GM21786 (cell line): ENCODE measurements around the gene PTPRF.

Experiments used
- ATAC-seq: cut with Tn5 transposase; IDR thresholded peaks from one replicate; pipeline ENCODE4 v1.9.1; 2021; ENCODE audit not compliant: unreplicated experiment

The PTPRF gene

DNA sequence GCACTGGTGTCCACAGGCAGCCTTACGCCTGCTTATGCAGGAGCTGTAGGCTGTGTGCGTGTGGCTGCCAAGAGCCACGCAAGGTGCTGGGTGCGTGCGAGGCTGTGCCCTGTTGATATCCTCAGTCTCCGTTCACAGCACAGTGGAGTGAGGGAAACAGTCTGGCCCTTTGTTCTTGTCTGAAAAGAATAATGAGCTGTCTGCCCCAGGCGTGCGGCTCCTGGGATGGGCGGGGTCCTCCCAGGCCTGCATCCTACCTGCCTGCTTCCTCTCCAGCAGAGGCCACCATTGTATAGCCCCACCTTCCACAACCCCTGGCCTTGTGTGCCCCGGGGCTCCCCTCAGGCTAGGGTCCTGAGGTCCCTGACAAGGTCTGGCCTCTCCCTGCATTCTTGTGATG lies 72.3 kb downstream of the PTPRF start:
- ATAC-seq, result no peak

GRCh38 chr1:43604192-43604591 lies 73.5 kb downstream of the PTPRF start:
- no peak for ATAC-seq

- ATAC-seq, result no peak
Measured at GRCh38 chr1:43605157-43605556, 74.5 kb downstream of the PTPRF start.

- no peak for ATAC-seq
Measured at GRCh38 chr1:43605766-43606165, 75.1 kb downstream of the PTPRF start.

- no peak for ATAC-seq
Measured at GRCh38 chr1:43606624-43607023, 75.9 kb downstream of the PTPRF start.

DNA sequence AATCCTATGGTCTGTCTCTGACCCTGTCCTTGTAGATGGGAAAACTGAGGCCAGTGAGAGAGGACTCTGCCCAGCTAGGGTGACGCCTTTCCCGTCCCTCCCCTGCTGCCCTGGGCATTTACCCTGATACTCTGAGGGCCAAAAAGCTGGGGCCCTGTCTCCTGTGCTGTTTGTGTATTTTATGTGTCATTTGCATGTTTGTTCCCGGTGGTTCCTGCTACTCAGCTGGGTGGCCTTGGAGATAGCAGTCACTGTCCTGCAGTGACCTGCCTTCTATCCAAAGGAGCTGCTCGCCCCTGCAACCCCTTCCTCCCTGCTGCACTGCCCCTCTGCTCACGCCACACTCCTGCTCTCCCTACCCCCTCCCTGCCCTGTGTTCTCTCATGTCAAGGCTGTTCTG lies 78.1 kb downstream of the PTPRF start:
- no peak for ATAC-seq

DNA sequence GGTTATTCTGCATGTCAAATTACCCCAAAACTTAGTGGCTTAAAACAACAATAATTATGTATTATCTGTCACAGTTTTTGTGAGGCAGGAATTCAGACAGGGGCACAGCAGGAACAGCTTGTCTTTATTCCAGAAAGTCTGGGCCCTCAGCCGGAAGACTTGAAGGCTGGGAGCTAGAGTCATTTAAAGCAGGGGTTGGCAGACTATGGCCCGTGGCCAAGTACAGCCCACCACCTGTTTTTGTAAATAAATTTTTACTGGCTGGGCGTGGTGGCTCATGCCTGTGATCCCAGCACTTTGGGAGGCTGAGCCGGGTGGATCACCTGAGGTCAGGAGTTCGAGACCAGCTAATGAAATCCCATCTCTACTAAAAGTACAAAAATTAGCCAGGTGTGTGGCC lies 79.7 kb downstream of the PTPRF start:
- ATAC-seq, result no peak

GRCh38 chr1:43611950-43612349 lies 81.3 kb downstream of the PTPRF start:
- ATAC-seq, result no peak

GRCh38 chr1:43612406-43612805 lies 81.7 kb downstream of the PTPRF start:
- no peak for ATAC-seq

- no peak for ATAC-seq
Measured at GRCh38 chr1:43613075-43613942, 82.6 kb downstream of the PTPRF start.

GRCh38 chr1:43614211-43614610 lies 83.5 kb downstream of the PTPRF start:
- no peak for ATAC-seq

DNA sequence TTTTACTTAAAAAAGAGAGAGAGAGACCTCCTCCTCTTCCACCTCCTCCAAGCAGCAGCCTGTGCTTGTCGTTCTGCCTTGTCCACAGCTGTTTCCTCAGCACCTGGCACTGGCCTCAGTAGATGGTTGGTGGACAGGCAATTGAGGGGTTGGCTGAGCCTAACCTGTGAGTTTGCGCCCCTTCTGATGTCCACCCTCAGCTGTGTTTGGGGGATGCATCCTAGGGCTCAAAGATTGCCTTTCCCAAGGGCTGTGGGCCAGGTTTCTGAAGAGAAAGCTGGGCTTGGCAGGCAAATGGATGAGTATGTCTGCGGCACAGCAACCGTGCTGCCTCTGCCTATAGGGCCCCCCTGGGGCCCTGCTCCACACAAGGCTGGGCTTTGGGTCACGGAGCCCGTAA lies 84.2 kb downstream of the PTPRF start:
- no peak for ATAC-seq

DNA sequence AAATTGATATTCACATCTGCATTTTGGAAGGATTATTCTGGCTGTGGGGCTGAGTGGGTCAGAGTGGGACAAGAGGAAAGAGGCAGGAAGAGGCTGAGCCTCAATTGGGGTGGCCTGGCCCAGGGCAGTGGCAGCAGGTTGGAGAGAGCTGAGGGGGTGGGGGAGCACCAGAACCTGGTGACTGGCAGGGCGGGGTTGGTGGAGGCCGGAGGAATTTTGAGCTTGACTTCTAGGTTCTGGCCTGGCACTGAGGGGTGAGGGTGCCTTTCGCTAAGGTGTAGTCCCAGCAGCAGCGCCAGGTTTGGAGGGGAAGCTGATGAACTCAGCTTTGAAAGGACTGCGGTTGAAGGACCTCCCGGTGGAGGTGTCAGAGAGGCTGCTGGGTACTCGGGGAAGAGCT lies 85.7 kb downstream of the PTPRF start:
- no peak for ATAC-seq

- no peak for ATAC-seq
Measured at GRCh38 chr1:43617011-43617410, 86.3 kb downstream of the PTPRF start.

DNA sequence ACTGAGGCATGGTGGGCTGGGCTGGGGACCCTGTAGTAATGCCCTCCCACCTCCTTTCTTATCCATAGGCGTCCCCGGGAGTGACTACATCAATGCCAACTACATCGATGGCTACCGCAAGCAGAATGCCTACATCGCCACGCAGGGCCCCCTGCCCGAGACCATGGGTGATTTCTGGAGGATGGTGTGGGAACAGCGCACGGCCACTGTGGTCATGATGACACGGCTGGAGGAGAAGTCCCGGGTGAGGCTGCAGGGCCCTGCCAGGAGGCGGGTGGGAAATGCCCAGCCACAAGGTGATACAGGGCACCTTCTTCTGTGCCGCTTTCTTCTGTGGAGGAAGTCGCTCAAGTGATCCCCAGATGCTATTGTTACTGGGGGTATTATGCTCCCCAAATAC lies 87.0 kb downstream of the PTPRF start:
- no peak for ATAC-seq

DNA sequence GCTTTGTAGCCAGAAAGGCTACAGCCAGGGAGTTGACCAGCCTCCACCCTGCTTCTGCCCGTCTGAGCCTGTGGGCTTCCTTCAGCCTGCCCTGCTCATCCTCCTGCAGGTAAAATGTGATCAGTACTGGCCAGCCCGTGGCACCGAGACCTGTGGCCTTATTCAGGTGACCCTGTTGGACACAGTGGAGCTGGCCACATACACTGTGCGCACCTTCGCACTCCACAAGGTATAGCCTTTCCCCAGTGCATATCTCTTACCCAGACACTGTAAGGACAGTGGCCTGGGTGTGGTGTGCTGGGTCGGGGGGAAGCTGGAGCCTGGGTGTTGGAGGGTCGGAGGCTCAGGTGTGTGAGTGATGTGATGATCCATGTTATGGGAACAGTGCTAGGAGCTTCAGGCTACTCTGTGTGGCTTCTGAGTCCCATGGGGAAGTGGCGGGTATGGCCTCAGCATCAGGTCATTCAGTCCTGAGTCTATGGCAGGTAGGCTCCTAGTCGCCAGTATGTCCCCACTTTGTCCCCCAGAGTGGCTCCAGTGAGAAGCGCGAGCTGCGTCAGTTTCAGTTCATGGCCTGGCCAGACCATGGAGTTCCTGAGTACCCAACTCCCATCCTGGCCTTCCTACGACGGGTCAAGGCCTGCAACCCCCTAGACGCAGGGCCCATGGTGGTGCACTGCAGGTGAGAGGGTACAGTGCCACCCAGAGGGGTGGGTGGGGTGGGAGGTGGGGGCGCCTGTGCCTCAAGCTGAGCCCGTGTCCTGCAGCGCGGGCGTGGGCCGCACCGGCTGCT lies 88.0 kb downstream of the PTPRF start:
- ATAC-seq, result no peak

- ATAC-seq, result no peak
Measured at GRCh38 chr1:43619314-43619790, 88.7 kb downstream of the PTPRF start.

GRCh38 chr1:43619996-43620920 lies 89.6 kb downstream of the PTPRF start:
- ATAC-seq, result no peak

GRCh38 chr1:43620956-43621355 lies 90.3 kb downstream of the PTPRF start:
- ATAC-seq, result no peak

DNA sequence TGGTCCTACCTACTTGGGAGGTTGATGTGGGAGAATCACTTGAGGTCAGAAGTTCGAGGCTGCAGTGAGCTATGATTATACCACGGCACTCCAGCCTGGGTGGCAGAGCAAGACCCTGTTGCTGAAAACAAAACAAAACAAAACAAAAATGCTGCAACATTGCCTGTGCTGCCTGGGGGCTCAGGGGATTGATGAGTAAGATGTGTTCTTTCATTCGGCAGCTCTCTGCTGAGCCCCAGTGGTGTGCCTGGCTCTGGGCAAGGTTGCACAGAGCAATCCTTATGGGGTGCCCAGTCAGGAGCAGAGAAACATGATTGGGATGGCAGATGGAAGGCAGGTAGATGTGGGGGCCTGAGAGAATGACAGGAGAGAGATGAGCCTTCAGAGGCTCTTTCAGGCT lies 90.7 kb downstream of the PTPRF start:
- ATAC-seq, result no peak

DNA sequence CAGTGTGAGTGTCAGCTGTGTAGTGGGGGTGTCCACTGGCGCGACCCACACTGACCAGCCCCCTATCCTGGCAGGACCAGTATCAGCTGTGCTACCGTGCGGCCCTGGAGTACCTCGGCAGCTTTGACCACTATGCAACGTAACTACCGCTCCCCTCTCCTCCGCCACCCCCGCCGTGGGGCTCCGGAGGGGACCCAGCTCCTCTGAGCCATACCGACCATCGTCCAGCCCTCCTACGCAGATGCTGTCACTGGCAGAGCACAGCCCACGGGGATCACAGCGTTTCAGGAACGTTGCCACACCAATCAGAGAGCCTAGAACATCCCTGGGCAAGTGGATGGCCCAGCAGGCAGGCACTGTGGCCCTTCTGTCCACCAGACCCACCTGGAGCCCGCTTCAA lies 91.2 kb downstream of the PTPRF start:
- ATAC-seq, result no peak
